Fibroblast of gingiva (primary cell): ENCODE results near the gene C16orf96.
A peak's percentile ranks its signal among the peaks of the same experiment; 100 is the strongest.

Experiments
- DNase-seq: peaks from one replicate; pipeline ENCODE4 v3.0.0-alpha.2; 2011; ENCODE audit warnings: low read depth

Gene C16orf96

GRCh38 chr16:4618645-4619418 is 62.7 kb downstream of the C16orf96 start:
- no peak for DNase-seq

DNA sequence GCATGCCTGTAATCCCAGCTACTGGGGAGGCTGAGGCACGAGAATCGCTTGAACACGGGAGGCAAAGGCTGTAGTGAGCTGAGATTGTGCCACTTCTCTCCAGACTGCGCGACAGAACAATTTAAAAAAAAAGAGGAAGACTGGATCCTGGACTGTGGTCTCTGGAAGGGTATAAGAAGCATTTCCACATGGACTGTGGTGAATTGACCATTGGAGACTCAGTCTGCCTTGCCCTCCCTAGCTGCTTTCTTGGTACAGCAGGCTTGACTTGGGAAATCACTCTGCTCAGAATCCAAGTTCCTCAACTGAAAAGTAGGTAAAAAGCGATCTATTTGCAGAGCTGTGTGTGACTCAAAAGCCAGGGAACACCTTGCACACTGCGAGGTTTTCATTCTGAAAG is 67.5 kb downstream of the C16orf96 start:
- DNase-seq = no peak

GRCh38 chr16:4624015-4624826 is 68.1 kb downstream of the C16orf96 start, which contains the start of gene MGRN1:
Gene MGRN1 (plus strand): TSS chr16:4624826. CDS start chr16:4624961, 135 bp downstream.
- DNase-seq = peak; percentile 97

GRCh38 chr16:4624827-4625559 is 68.9 kb downstream of the C16orf96 start:
- peak; percentile 59 for DNase-seq

- DNase-seq = no peak
Measured at GRCh38 chr16:4625560-4626159, 69.5 kb downstream of the C16orf96 start.

DNA sequence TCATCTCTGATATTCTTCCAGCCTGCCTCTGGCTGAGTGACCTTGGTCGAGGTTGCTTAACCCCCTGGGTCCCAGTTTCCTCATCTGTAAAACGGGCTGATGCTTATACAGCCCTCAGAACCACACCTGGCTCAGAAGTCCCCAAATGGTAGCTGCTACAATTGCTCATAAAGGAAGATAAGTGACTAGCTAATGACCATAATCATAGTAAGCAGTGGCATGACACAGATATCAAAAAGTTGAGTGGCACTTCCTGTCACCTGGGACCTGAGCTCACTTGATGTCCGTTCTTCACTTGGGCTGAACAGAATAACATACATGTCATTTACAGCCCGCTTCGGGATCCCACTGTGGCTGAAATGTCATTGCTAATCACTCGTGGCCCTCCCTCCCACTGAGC is 70.3 kb downstream of the C16orf96 start:
- DNase-seq = no peak

GRCh38 chr16:4628283-4628682 is 72.1 kb downstream of the C16orf96 start:
- DNase-seq = no peak

DNA sequence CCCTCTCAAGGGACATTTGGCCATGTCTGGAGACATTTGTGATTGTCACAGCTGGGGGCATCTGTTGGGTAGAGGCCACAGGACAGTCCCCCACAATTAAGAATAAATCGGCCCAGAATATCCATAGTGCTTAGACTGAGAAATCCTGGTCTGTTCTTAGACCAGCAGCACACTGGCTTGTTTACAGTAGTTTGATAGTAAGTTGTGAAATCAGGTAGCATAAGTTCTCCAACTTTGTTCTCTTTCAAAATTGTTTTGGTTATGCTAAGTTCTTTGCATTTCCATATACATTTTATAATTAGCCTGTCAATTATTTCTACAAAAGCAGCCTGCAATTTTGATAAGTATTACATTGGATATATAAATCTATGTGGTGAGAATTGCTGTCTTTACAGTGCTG is 75.3 kb downstream of the C16orf96 start:
- DNase-seq = no peak

DNA sequence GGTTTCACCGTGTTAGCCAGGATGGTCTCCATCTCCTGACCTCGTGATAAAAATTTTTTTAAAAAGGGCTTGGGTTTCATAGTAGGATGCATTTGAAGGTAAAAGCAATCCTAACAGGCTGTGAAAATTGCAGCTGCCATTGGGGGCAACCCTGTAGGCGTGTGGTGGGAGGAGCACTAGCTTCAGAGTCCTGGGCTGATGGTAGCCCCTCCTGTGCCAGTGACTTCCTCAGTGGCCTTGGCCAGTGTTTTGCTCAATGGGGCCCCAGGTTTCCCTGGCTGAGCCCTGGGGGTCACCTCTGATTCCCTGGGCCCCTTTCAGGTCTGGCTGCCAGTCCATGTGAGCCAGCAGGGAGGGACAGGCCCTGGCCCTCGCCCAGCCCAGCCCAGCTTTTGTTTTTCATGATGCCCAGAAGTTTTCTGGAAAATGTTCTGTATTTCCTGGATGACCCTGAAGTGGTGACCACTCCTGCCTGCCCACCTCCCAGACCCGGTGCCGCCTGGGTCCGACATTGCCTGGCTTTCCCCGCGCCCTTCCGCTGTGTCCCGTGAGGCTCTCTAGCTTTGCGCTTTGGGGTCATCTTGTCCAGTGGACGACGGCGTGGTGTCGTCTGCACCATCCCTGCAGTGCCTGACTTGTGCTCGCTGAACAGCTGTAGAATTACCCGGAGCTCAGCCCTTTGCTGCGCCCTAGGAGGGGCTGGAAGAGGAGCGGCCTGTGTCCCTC is 77.9 kb downstream of the C16orf96 start:
- no peak for DNase-seq

DNA sequence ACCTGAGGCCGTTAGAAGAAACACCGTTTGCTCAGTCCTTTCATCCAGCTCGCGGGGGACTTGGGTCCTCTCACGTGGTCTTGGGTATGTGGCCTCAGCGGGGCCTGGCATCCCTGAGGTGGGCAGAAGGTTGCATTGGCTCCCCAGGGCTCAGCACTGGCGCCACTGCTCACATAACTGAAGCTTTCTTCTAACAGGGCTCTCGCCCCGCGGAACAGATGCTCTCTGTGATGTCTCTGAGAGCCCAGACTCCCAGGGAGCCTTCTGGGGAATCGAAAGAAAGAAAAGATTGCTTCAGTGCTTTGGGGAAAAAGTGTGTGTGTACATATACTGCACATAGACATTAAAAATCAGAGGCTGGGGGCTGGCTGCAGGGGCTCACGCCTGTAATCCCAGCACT is 78.6 kb downstream of the C16orf96 start:
- no peak for DNase-seq

- no peak for DNase-seq
Measured at GRCh38 chr16:4636196-4636595, 80.1 kb downstream of the C16orf96 start.

DNA sequence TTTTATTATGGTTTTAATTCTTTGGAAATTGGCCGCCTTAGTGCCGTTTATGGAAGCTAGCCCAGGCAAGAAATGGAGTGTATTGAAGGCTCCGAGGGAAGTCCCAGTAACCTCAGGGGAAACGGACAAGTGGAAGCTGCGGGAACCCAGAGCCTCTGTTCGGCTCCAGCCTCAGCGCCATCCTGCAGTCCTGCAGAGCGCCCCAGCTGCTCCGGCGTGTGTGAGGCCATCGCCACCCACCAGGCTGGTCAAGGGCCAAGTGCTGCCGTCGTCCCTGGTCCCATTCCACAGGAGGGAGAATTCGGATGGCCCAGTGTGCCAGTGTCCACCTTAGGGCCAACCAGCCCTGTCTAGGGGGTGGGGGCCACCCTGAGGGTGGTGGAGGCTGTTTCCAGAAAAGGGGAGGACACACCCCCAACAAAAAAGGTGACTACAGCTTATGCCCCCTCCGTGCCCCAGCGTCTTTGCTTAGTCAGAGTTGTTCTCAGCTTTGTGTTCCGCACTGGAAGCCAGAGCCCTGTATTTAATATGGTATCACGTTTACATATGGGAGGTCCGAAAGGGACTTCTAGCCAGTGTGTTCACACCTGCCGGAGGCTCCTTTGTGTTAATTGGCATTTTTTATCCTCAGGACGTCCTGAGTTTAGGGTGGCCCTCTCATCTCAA is 81.5 kb downstream of the C16orf96 start:
- no peak for DNase-seq

DNA sequence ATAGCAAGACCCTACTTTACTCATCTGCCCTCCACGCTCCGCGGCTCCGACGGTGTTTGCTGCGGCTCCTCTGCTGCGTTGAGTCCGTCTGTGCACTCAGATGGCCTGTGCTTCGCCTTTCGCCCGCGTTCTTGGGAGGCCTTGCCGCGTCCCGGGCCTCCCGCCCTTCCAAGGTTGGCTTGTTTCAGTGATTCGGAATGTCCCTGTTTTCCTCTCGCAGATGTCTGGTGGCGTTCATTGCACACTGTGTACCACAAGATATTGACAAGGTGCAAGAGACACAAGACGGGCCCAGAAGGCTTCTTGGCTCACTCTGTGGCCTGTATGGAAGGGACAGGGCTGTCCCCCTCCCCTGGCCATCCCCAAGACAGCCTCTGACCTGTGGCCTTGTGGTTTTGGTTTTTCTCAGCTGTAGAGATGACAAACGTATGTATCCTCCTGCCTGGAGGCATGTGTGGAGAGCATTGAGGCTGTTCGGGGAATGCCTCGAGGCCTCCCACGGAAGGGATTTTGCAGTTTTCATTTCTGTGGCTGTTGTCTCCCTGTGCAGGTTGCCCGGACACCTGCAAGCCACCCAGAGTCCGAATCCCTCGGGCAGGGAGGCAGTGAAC is 83.9 kb downstream of the C16orf96 start:
- DNase-seq = no peak

GRCh38 chr16:4640572-4641305 is 84.6 kb downstream of the C16orf96 start:
- DNase-seq = no peak

DNA sequence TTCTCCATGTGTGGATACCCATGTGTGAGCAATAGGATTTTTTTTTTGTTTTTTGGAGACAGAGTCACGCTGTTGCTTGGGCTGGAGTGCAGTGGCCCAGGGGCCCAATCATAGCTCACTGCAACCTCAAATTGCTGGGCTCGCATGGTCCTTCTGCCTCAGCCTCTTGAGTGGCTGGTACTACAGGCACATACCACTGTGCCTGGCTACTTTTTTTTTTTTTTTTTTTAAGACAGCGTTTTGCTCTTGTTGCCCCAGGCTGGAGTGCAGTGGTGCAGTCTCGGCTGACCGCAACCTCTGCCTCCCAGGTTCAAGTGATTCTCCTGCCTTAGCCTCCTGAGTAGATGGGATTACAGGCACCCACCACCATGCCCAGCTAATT is 85.2 kb downstream of the C16orf96 start:
- no peak for DNase-seq

GRCh38 chr16:4641895-4642294 is 85.8 kb downstream of the C16orf96 start:
- no peak for DNase-seq

GRCh38 chr16:4646773-4647643 is 90.9 kb downstream of the C16orf96 start:
- no peak for DNase-seq

DNA sequence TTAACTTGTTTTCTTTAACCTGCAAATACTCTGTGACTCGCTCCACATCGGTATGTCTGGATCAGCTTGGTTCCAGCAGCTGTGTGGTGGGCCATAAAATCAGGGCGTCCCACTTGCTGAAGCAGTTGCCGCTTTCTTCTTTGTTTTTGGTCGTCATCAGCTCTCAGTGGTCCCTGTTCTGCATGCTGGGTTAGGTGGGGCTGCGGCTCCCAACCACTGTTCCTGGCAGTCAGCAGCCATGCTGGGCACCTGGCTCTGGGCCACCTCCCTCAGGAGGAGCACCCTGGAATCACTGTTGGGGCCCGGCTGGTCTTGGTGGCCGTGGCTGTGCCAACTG is 91.5 kb downstream of the C16orf96 start:
- no peak for DNase-seq

GRCh38 chr16:4648917-4649316 is 92.8 kb downstream of the C16orf96 start:
- no peak for DNase-seq
